ENCODE data around the gene NCMAP. TPM values are rescaled to one million over a fixed set of nuclear protein-coding genes. Genes with fewer than 3 reads are reported as not detected.

NCMAP gene
- total and polyA plus RNA-seq, 10 donors, result 0.03 to 0.22 (median 0.10) TPM; not detected in 5

DNA sequence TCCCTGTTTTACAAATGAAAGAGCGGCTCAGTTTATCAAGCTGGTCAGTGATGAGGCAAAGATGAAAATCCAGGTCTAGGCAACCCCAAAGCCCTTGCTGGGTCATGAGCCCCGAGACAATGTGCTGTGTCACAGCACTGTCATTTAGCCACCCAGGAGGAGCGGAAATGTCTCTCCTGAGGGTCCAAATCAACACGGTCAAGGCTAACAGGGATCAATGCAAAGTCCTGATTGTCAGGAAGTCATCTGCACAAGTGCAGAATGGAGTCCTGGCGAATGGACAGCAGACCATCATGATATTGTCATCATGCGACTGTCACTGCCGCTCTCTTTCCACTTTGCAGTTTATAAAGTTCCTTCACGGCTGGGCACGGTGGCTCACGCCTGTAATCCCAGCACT is 30.2 kb downstream of the NCMAP start:
- intact Hi-C loops (cut with DNase I; ENCODE audit: low total_unique reads), result no loop called here
- H3K4me3 ChIP-seq, result no peak overlapping the region
- peaks cover 0 to 8% (median 2%) of the 10 kb centered on the region in 6 donors for H3K4me1 ChIP-seq
- 80 to 89% (median 86%) methylated on average over 10 of the region's 10 CpGs for WGBS, 5 donors
- TF ChIP-seq, protein P1, sequence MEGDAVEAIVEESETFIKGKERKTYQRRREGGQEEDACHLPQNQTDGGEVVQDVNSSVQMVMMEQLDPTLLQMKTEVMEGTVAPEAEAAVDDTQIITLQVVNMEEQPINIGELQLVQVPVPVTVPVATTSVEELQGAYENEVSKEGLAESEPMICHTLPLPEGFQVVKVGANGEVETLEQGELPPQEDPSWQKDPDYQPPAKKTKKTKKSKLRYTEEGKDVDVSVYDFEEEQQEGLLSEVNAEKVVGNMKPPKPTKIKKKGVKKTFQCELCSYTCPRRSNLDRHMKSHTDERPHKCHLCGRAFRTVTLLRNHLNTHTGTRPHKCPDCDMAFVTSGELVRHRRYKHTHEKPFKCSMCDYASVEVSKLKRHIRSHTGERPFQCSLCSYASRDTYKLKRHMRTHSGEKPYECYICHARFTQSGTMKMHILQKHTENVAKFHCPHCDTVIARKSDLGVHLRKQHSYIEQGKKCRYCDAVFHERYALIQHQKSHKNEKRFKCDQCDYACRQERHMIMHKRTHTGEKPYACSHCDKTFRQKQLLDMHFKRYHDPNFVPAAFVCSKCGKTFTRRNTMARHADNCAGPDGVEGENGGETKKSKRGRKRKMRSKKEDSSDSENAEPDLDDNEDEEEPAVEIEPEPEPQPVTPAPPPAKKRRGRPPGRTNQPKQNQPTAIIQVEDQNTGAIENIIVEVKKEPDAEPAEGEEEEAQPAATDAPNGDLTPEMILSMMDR (IDR thresholded peaks at IDR 0.05 in 8 of 11, conservative IDR thresholded peaks at IDR 0.05 in 3 of 11), result no peak
- TF ChIP-seq POLR2AphosphoS5 (IDR thresholded peaks at IDR 0.05) (no peak), POLR2A (IDR thresholded peaks at IDR 0.05) (no peak)
- H3K27me3 ChIP-seq (replicated peaks in 1 of 7), result no peaks in the 10 kb centered on the region
- no peaks in the 10 kb centered on the region for H3K36me3 ChIP-seq
- no peak overlapping the region for H3K27ac ChIP-seq
- H3K9me3 ChIP-seq, result no peaks in the 10 kb centered on the region
- DNase-seq, result no peak

DNA sequence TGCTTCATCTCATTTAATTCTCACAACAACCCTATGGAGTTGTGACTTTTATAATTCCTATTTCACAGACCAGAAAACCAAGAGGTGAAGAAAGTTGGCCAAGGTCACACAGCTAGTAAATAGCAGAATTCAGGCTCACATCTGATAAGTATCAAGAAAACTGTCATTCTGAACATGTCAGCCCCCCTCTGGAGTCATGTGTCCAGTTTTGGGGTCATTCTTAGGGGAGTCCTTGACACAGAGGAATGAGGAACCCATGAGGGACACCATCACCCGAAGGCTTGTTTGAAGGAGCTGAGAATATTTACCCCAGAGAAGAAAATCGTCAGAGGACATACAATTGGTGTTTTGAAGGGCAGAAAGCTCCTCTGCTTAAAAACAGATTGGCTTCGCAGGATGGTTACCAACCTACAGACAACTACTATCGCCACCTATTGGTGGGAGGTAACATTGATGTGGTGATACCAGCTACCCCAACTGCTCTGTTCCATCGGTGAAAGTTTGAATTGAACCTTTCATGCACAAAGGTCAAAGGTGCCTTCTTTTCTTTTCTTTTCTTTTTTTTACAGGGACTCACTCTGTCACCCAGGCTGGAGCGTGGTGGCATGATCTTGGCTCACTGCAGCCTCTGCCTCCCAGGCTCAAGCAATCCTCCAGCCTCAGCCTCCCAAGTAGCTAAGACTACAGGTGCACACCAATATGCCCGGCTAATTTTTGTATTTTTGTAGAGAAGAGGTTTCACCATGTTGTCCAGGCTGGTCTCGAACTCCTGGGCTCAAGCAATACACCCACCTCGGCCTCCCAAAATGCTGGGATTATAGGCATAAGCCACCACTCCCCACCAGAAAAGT is 31.3 kb downstream of the NCMAP start:
- Histone ChIP-seq H3K4me3 (no peak overlapping the region), H3K9me3 (no peaks in the 10 kb centered on the region), H3K36me3 (no peaks in the 10 kb centered on the region), H3K4me1 (peaks cover 0 to 12% (median 2%) of the 10 kb centered on the region in 6 donors), H3K27ac (no peak overlapping the region), H3K27me3 (replicated peaks in 1 of 7) (no peaks in the 10 kb centered on the region)
- TF ChIP-seq POLR2A (IDR thresholded peaks at IDR 0.05), result no peak
- no peak for TF ChIP-seq POLR2AphosphoS5 (IDR thresholded peaks at IDR 0.05)
- TF ChIP-seq, protein P1 (IDR thresholded peaks at IDR 0.05 in 8 of 11, conservative IDR thresholded peaks at IDR 0.05 in 3 of 11), result peak; percentile 55 to 83 (median 75)
- intact Hi-C loops (cut with DNase I; ENCODE audit: low total_unique reads), result no loop called here
- 27 to 36% (median 28%) methylated on average over 9 of the region's 9 CpGs for WGBS, 5 donors
- no peak for DNase-seq

DNA sequence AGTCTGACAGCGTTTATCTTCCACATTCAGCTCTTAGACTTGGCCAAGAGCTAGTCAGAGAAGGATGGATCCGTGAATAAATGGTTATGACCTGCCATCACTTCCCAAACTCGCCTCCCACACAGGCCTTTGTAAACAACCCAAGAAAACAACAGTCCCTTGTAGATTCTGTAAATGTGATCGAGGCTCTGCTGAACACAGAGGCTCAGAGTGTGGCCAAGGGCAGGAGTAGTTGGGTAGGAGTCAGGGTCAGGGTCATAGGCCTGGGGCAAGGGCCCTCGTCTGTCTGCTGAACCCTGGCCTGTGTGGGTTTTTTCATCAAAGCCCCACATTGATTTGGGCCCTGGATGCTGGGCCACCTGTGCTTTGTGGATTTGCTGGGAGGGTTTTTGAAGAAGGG is 32.7 kb downstream of the NCMAP start:
- no peak overlapping the region for H3K27ac ChIP-seq
- no peaks in the 10 kb centered on the region for H3K9me3 ChIP-seq
- intact Hi-C loops (cut with DNase I; ENCODE audit: low total_unique reads), result no loop called here
- 70 to 86% (median 76%) methylated on average over 3 to 5 of the region's 5 CpGs for WGBS, 5 donors
- TF ChIP-seq POLR2AphosphoS5 (IDR thresholded peaks at IDR 0.05) (no peak), POLR2A (IDR thresholded peaks at IDR 0.05) (no peak)
- TF ChIP-seq, protein P1 (IDR thresholded peaks at IDR 0.05 in 8 of 11, conservative IDR thresholded peaks at IDR 0.05 in 3 of 11), result no peak
- no peaks in the 10 kb centered on the region for H3K36me3 ChIP-seq
- no peak overlapping the region for H3K4me3 ChIP-seq
- DNase-seq, result no peak
- no peaks in the 10 kb centered on the region for H3K27me3 ChIP-seq (replicated peaks in 1 of 7)
- H3K4me1 ChIP-seq, result peaks cover 0 to 17% (median 2%) of the 10 kb centered on the region in 6 donors

GRCh38 chr1:24589200-24589599 is 33.3 kb downstream of the NCMAP start:
- H3K9me3 ChIP-seq, result no peaks in the 10 kb centered on the region
- H3K27ac ChIP-seq, result no peak overlapping the region
- no peaks in the 10 kb centered on the region for H3K27me3 ChIP-seq (replicated peaks in 1 of 7)
- H3K4me3 ChIP-seq, result no peak overlapping the region
- no peak for DNase-seq
- H3K36me3 ChIP-seq, result no peaks in the 10 kb centered on the region
- WGBS, 5 donors, result 58 to 79% (median 70%) methylated on average over 3 of the region's 3 CpGs
- intact Hi-C loops (cut with DNase I; ENCODE audit: low total_unique reads), result no loop called here
- TF ChIP-seq POLR2A (IDR thresholded peaks at IDR 0.05) (no peak), POLR2AphosphoS5 (IDR thresholded peaks at IDR 0.05) (no peak)
- TF ChIP-seq, protein P1 (IDR thresholded peaks at IDR 0.05 in 8 of 11, conservative IDR thresholded peaks at IDR 0.05 in 3 of 11), result no peak
- peaks cover 0 to 17% (median 2%) of the 10 kb centered on the region in 6 donors for H3K4me1 ChIP-seq

Measured in spleen (tissue), 11 donors.